Endodermal cell (in vitro differentiated cells): ENCODE data around the gene IFIH1. TPM values are rescaled to one million over a fixed set of nuclear protein-coding genes. Genes with fewer than 3 reads are reported as not detected.

ENCODE experiments used
- DNase-seq: peaks from one replicate; pipeline ENCODE4 v3.0.0-alpha.2; 2017
- H3K27ac ChIP-seq: 2 replicates; pipeline ENCODE4 v1.5.1; 2013; ENCODE audit warnings: mild to moderate bottlenecking, low read depth, low read length, moderate library complexity
- H3K27me3 ChIP-seq: 2 replicates; pipeline ENCODE4 v1.6.1; 2013; ENCODE audit warnings: mild to moderate bottlenecking, low read length, moderate library complexity; ENCODE audit not compliant: insufficient read depth, control insufficient read depth, poor library complexity, severe bottlenecking
- H3K36me3 ChIP-seq: 2 replicates; pipeline ENCODE4 v1.7.0; 2013; ENCODE audit warnings: mild to moderate bottlenecking, low read length, moderate library complexity; ENCODE audit not compliant: control insufficient read depth, insufficient read depth
- H3K4me1 ChIP-seq: one replicate; pipeline ENCODE4 v1.7.0; 2013; ENCODE audit warnings: low read length; ENCODE audit not compliant: control insufficient read depth, insufficient read depth
- H3K4me3 ChIP-seq: 2 replicates; pipeline ENCODE4 v1.5.1; 2013; ENCODE audit warnings: mild to moderate bottlenecking, low read length, moderate library complexity
- H3K9ac ChIP-seq: 2 replicates; pipeline ENCODE4 v1.6.1; 2013; ENCODE audit warnings: mild to moderate bottlenecking, low read length, moderate library complexity; ENCODE audit not compliant: poor library complexity, severe bottlenecking; ENCODE audit errors: extremely low read depth
- H3K9me3 ChIP-seq: 2 replicates; pipeline ENCODE4 v1.6.1; 2013; ENCODE audit warnings: mild to moderate bottlenecking, low read length, moderate library complexity; ENCODE audit not compliant: control insufficient read depth
- H3K27ac Mint-ChIP-seq: 2 replicates; pipeline ENCODE4 v1.8.0; 2020; ENCODE audit warnings: mixed read lengths
- H3K27me3 Mint-ChIP-seq: 2 replicates; pipeline ENCODE4 v1.8.0; 2021; ENCODE audit warnings: mild to moderate bottlenecking, mixed read lengths; ENCODE audit not compliant: insufficient read depth
- H3K36me3 Mint-ChIP-seq: 2 replicates; pipeline ENCODE4 v1.8.0; 2020; ENCODE audit warnings: low read depth, mixed read lengths
- H3K4me1 Mint-ChIP-seq: 2 replicates; pipeline ENCODE4 v1.8.0; 2020; ENCODE audit warnings: mixed read lengths
- H3K4me3 Mint-ChIP-seq: 2 replicates; pipeline ENCODE4 v1.8.0; 2020; ENCODE audit warnings: mild to moderate bottlenecking, moderate library complexity, mixed read lengths
- H3K9me3 Mint-ChIP-seq: 2 replicates; pipeline ENCODE4 v1.8.0; 2020; ENCODE audit warnings: mild to moderate bottlenecking, mixed read lengths
- CTCF ChIP-seq: fragments of 200-600 bp; sonication (generic); conservative IDR thresholded peaks from 2 replicates; pipeline ENCODE4 v1.5.0; 2021; ENCODE audit warnings: antibody characterized with exemption, mild to moderate bottlenecking
- WGBS, 2 experiments: methylation state at CpG; one replicate each; pipeline versions ENCODE4 v1.1.5 to v1.1.7; 2013; ENCODE audit warnings: missing lambda C conversion rate in 2 of 2, mixed read lengths in 1 of 2; ENCODE audit not compliant: insufficient coverage in 1 of 2, insufficient read length in 1 of 2; 5-methylcytosine and 5-hydroxymethylcytosine counted together
- total RNA-seq, 2 donors: library from RNA; stranded (reverse); fragmentation: NEBNext Ultra II Directional in 1 of 2; extraction: Animal tissue kit (Norgen Biotek cat#: 25700) in 1 of 2; gene quantifications; 2 replicates in 1 of 2; 3 replicates in 1 of 2; pipeline ENCODE4 v1.2.1, GENCODE V29; 2021

IFIH1 gene
- total RNA-seq, 2 donors from 2014 or later = 0.13 to 0.15 TPM

GRCh38 chr2:162233197-162233596, 85.3 kb downstream of the IFIH1 start:
- DNase-seq = no peak
- WGBS, 2 experiments = 93% methylated on average over 1 of the region's 1 CpG; no CpG with 5 or more reads in 1 of the 2 experiments
- Mint-ChIP-seq H3K4me3 (no peak overlapping the region), H3K27ac (no peak overlapping the region), H3K4me1 (no peaks in the 10 kb centered on the region), H3K36me3 (no peaks in the 10 kb centered on the region), H3K9me3 (peaks cover 9% of the 10 kb centered on the region), H3K27me3 (no peaks in the 10 kb centered on the region)
- Histone ChIP-seq H3K4me3 (no peak overlapping the region), H3K27me3 (no peaks in the 10 kb centered on the region), H3K9ac (no peak overlapping the region), H3K9me3 (no peaks in the 10 kb centered on the region), H3K36me3 (no peaks in the 10 kb centered on the region), H3K4me1 (no peaks in the 10 kb centered on the region), H3K27ac (no peak overlapping the region)
- TF ChIP-seq CTCF = no peak

- no peaks in the 10 kb centered on the region for H3K4me1 Mint-ChIP-seq
- H3K9me3 Mint-ChIP-seq = peaks cover 9% of the 10 kb centered on the region
- WGBS, 2 experiments = 71 to 87% methylated on average over 1 to 2 of the region's 2 CpGs
- no peaks in the 10 kb centered on the region for H3K27me3 Mint-ChIP-seq
- H3K36me3 Mint-ChIP-seq = no peaks in the 10 kb centered on the region
- Histone ChIP-seq H3K9me3 (no peaks in the 10 kb centered on the region), H3K4me1 (no peaks in the 10 kb centered on the region), H3K4me3 (no peak overlapping the region), H3K9ac (no peak overlapping the region), H3K36me3 (no peaks in the 10 kb centered on the region), H3K27ac (no peak overlapping the region), H3K27me3 (no peaks in the 10 kb centered on the region)
- H3K4me3 Mint-ChIP-seq = no peak overlapping the region
- no peak overlapping the region for H3K27ac Mint-ChIP-seq
- DNase-seq = no peak
- no peak for TF ChIP-seq CTCF
These were observed 85.8 kb downstream of the IFIH1 start for GRCh38 chr2:162232671-162233070.

- H3K27me3 ChIP-seq = no peaks in the 10 kb centered on the region
- TF ChIP-seq CTCF = no peak
- no peaks in the 10 kb centered on the region for H3K4me1 ChIP-seq
- Mint-ChIP-seq H3K36me3 (no peaks in the 10 kb centered on the region), H3K27me3 (no peaks in the 10 kb centered on the region), H3K4me1 (no peaks in the 10 kb centered on the region), H3K4me3 (no peak overlapping the region), H3K27ac (no peak overlapping the region), H3K9me3 (peaks cover 9% of the 10 kb centered on the region)
- no peak overlapping the region for H3K27ac ChIP-seq
- DNase-seq = no peak
- H3K36me3 ChIP-seq = no peaks in the 10 kb centered on the region
- H3K9ac ChIP-seq = no peak overlapping the region
- no peaks in the 10 kb centered on the region for H3K9me3 ChIP-seq
- WGBS, 2 experiments = 63% methylated on average over 2 of the region's 2 CpGs; no CpG with 5 or more reads in 1 of the 2 experiments
- no peak overlapping the region for H3K4me3 ChIP-seq
These were observed 86.5 kb downstream of the IFIH1 start for GRCh38 chr2:162232027-162232426.
